NCI-H187 (cell line): ENCODE measurements around the gene CTSL.
"Not testable (repeated sequence)": the region's sequence is repeated elsewhere in the genome, so short reads cannot be mapped to it uniquely, and the experiment has no call there.

ENCODE experiments used
- DNase-seq, 2 experiments: peaks; one replicate each; lab custom pipeline; 2025; lab: John Stamatoyannopoulos, UW

The CTSL gene

DNA sequence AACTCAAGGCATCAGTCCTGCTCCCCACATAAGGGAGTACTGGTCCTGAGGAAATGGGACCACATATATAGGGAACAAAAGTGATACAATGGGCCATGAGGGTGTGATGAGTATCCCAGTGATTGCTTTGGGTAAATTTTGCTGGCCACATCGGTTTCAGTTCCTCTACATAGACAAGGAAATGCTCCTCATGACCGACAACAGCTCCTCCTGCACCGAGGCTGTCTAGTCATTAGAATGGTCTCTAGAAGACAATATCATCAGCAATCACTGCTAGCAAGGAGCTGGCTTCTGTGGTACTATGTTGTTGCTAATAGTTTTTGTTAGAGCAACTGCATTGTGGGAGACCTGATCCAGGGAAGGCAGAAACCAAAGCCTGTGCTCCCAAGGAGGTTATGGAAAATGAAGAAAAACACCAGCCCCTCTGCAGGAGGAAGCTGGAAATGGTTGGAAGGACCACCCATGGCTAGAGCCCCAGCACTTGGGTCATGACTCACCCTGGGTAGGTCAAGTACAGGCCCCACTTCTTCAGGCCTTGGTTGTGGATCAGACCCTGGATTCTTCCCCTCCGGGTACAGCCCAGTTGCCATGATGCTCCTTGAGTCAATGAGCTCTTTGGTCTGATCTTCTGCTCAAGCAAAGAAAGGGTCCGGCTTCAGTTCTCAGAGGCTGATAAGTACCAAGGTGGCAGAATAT, 3.4 kb upstream of the CTSL start:
- no peak for DNase-seq

DNA sequence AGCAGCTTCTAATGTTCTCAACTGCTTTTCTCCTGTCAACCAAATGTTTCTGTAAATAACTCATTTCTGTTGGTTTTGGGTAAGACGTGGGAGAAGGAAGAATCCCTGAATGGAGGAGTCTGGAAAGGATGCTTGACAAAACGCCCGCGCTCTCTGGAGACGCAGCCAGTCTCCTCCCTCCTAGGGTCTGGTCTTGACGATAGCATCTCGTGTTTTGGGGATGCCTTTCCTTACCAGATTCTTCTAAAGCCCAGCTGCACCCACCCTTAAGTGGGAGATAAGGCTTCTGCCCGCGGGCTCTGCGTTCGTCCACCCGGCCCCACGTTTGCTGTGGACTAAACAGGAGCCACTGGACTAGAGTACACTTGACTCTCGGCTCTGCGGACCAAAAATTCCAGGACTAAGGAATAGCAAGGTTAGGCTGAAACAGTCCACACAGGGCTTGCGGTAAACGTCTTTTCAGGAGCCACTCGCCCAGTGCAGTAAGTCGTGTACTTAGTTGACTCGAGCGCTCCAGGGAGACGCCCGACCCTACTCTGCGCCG, 491 bp upstream of the CTSL start:
- no peak for DNase-seq

DNA sequence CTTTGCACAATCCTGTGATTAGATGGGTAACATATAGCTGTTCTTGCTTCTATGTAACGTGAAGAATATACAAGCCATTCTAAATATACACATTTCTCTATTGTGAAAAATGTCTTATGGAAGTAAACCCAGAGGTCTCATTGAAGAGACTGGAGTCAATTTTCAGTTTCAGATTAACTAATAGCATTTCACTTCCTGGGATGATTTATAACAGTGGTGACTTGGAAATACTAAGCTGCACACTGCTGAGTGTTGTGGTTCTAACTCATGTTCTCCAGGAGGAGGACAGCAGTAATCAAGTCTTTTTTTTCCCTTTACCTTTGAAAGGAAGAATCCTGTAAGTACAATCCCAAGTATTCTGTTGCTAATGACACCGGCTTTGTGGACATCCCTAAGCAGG, 3.3 kb downstream of the CTSL start:
- no peak for DNase-seq

DNA sequence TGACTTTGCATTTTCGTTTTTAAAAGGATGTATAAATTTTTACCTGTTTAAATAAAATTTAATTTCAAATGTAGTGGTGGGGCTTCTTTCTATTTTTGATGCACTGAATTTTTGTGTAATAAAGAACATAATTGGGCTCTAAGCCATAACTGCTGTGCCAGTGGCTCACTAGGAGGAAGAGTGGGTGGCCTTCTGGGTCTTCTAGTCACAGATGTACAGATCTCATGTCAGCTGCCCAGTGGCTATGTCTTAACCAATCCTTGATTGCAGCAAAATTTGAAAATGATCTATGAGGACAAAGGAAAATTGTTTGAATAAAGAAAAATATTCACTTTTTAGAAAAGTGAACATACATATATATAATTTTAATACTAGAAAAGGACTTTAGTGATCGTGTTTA, 5.4 kb downstream of the CTSL start:
- no peak for DNase-seq

DNA sequence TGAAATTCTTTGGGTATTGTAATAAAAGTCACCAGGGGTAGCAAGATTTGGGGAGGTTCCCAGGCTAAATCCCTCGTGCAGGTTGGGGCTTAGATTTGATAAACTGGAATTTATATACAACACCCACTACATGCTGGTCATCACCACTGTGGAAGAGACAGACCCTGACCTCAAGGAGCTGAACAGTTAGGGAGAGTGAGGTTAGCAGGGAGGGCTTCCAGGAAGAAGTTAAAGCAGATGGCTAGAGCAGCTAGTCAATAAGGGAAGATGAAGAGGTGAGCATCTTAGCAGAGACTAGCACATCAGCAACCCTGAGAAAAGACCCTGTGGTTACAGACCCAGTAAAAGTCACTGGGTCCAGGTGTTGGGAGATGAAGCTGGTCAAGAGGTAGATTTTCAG, 6.4 kb downstream of the CTSL start:
- no peak for DNase-seq

DNA sequence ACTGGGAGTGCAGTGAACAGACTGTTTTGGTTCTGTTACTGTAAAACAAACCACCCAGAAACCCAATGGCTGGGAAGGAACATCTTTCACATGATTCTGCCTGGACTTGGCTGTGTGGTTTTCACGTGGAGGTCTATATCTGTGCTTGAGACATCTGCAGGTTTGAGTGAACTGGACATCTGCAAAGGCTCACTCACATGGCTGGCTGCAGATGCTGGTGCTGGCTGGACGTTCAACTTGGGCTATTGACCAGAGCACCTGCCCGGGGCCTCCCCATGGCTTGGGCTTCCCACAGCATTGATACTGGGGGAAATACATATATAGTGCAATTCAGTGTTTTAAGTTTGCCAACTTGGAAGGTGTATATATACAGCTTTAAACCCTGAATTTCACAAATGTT, 6.8 kb downstream of the CTSL start:
- DNase-seq, result no peak

DNA sequence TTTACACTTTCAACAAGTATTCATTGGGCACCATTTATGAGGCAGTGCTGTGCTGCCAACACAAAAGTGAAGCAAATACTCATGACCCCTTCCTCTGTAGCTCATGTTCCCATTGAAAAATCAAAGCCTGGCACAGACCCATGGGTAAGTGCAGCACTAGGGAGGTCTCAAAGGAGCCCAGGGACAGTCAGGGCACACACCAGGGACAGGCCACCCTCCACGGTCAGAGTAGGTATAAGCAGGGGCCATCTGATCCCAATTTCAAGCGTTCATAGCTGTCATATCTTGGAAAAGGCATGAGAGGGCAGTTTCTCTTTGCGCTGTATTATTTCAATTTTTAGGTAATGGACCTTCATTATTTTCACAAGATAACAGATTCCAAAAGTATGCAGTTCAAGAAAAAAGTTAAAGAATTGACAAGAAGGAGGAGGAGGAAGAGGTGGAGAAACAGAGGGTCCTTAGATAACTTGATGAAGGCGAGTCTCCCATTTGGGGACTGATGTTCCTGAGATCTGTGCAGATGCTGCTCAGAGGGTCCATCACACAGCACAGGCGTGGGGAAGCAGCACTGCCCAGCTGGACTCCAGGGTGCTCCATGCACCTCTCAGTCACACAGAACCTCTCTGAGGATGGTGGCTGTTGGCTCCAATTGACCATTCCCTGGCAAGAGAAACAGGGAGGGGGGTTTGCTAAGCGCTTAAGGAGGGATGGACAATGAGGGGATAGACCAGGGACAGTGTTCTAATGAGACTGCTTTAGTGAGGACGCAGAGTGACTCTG, 7.5 kb downstream of the CTSL start:
- DNase-seq, result no peak

DNA sequence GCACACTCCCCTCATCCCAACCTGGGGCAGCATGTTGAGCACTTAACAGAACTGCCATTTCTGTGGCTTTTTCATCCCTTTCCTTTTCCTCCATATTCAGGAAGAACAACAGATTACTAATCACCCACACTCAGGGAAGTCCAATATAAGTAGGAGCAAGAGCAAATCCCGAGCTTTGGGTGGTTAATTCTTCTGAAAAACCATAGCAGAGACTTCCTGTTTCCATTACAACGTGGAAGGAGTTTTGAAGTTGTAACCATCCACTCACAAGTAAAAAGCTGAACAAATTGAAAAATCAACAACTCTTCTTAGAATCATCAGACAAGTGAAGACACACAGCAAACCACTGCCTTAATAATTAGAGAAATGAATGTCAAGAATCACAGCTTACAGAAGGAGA, 8.2 kb downstream of the CTSL start:
- DNase-seq, result no peak

DNA sequence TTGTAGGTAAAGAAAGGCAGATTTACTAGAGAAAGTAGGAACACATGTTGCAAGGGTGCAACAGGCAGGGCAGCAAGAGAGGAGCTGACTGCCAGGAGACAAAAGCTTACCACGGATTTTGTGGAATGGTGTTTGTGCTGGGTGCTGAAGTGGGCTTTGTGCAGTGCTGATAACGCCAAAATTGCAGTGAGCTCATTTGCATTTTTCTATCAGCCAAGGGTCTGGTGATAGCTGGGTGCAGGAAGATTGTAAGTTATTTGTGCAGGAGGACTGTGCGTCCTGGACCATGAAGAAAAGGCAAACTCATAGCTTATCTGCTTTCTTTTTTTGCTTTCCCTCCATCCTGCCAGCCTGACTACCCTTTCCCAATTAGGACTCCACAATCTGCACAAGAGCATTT, 13.6 kb downstream of the CTSL start:
- no peak for DNase-seq

DNA sequence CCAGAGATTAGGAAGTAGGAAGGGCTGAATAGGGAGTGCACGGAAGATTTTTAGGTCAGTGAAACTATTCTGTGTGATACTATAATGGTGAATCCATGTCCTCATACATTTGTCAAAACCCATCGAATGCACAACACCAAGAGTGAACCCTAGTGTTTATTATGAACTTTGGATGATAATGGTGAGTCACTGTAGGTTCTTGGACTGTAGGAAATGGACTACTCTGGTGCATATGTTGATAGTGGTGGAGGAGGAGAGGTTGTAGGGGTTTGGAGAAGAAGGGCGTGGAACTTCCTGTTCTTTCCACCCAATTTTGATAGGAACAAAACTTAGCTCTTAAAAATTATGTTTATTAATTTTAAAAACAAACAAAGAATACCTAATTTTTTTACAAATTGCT, 14.3 kb downstream of the CTSL start:
- DNase-seq, result no peak

DNA sequence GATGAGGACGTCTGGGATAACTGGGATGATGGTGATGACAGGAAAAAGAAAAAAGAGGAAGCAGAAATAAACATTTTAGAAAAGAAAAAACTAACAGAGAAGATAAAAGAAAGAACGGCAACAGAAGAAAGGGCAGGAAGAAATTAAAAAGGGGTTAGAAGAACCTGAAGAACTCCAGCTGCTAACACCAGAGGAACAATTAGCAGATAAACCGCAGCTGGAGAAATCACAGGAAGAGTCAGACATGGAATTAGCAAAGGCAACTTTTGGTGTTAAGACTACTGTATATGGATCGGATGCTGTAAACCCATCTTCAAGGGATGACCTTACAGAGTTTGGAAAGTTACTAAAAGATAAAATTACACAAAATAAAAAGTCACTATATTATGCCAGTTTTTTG, 15.4 kb downstream of the CTSL start:
- no peak for DNase-seq

DNA sequence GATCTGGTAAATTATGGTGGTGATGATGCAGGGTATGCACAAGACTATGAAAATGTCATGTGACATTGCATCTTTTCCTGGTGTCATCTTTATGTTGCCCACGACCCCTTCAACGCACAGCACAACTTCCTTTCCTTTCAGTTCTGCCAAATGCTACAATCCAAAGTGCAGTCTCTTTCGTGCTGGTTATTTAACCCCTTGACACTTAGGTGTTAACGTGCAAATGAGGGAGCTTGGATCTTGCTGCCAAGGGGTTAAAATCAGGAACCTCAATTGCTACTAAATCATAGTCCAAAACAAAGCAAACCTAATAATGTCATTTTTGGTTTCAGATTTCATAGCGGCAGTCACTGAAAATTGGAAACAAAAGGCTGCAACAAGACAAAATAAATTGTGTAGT, 16.0 kb downstream of the CTSL start:
- DNase-seq, result no peak

DNA sequence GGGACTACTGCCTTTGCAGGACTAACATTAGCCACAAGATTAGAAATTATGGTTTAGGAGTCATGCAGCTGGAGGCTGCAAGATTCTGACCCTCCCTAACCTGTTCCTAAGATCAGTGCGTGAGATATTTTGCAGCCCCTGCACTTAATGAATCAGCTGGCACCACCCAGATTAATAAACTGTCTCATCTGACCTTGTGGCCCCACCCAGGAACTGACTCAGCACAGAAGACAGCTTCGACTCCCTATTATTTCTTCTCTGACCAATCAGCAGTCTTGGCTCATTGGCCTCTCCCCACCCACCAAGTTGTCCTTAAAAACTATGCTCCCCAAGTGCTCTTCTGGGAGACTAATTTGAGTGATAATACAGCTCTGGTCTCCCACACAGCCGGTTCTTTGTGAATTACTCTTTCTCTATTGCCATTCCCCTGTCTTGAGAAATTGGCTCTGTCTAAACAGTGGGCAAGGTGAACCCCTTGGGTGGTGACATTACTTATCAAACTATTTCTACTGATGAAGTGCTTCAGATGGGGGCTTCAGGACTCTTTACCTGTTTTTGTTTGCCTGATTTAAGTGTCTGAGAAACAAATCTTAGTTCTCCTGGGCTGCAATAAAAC, 17.0 kb downstream of the CTSL start:
- no peak for DNase-seq

DNA sequence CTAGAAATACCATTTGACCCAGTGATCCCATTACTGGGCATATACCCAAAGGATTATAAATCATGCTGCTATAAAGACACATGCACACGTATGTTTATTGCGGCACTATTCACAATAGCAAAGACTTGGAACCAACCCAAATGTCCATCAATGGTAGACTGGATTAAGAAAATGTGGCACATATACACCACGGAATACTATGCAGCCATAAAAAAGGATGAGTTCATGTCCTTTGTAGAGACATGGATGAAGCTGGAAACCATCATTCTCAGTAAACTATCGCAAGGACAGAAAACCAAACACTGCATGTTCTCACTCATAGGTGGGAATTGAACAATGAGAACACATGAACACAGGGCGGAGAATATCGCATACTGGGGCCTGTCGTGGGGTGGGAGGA, 18.3 kb downstream of the CTSL start:
- DNase-seq, result not testable (repeated sequence)

DNA sequence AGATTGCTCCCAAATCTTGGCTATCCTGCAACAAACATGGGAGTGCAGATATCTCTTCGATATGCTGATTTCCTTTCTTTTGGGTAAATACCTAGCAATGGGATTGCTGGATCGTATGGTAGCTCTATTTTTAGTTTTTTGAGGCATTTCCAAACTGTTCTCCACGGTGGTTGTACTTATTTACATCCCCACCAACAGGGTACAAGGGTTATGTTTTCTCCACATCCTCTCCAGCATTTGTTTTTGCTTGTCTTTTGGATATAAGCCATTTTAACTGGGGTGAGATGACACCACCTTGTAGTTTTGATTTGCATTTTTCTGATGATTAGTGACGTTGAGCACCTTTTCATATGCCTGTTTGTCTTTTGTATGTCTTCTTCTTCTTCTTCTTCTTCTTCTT, 20.3 kb downstream of the CTSL start:
- DNase-seq, result no peak

DNA sequence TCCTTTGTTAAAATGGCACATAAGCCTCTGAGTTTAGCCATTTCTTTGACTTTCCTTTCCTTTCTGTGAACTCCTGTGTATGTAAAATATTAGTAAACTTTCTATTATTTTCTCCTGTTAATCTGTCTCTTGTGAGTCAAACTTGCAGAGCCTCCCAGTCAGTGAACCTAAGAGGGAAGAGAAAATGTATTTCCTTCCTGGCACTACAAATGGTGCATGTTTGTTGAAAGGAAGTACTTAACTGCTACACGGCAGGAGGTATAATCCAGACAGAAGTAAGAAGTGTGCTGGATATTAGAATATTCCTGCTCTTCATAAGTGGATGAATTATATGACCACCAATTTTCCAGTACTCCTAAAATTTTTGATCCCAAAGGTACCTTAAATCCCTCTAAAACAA, 23.0 kb downstream of the CTSL start:
- no peak for DNase-seq

DNA sequence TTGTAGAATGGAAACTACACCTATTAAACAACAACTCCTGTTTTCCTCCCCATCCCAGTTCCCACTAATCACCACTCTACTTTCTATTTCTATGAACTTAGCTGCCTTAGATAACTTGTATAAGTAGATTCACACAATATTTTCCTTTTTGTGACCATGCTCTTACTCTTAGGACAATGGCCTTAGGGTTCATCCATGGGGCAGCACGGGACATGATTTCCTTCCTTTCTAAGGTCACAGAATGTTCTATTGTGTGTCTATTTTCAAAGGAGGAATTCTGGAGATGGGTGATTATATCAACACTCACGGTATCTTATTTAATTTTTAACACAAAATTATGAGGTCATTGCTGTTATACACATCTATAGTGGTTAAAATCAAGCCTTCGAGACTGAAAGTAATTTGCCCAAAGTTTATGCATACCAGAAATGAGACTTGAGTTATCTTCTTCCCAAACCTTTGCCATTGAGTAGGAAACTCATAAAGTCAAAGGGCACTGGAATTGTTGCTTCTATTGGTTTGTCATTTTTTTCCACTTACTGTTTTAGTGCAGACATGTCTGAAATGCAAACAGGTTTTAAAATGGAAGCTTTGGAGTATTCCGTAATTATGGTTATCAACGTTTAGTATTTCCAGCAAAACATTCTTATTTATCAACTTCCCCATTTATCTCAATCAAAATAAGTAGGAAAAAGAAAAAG, 23.6 kb downstream of the CTSL start:
- DNase-seq, result no peak

DNA sequence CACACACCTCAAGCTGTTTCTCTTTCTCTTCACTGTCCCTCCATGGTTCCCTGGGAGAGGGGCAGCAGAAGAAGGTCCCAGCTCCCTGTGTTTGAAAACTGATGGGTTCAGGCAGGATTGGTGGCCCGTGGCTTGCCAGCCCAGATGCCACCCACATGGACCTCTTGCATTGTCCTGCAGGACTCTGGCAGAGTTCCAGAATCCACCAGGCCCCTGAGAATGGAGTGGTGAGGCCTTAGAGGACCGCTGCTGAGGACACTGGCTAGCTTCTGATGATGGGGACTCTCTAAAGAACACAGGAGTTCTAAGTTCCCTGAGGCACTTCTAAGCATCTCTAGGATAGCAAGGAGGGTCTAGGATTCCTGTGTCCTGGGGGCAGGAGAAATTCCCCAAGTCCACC, 24.8 kb downstream of the CTSL start:
- DNase-seq, result no peak

DNA sequence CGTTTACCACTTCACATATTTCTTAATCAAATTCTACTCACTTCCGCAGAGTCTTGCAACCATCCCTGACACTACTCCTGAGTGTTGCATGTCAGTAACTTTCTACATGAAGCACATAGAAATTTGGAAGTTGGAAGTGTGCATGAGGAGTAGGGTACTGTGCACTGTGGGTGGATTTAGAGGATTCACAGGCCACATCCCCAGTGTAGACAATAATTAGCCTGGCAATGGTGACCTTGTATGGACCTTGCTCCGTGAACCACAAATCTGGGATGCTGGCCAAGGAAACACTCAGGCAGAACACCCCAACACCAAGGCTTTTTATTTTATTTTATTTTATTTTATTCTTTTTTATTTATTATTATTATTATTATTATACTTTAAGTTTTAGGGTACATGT, 25.5 kb downstream of the CTSL start:
- no peak for DNase-seq

DNA sequence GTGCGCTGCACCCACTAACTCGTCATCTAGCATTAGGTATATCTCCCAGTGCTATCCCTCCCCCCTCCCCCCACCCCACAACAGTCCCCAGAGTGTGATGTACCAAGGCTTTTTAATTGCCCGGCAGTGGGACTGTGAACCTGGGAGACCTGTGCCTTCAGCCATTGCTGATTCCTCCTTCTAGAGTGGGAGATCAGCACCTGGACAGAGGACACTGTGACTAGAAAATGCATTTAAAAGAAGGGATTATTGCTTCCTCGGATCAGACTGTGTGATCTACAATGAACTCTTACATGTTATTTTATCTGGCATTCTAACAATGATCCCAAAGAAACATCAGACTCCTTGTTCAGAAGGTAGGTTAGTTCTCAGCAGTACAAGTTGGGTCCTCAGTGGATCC, 25.9 kb downstream of the CTSL start:
- DNase-seq, result no peak

DNA sequence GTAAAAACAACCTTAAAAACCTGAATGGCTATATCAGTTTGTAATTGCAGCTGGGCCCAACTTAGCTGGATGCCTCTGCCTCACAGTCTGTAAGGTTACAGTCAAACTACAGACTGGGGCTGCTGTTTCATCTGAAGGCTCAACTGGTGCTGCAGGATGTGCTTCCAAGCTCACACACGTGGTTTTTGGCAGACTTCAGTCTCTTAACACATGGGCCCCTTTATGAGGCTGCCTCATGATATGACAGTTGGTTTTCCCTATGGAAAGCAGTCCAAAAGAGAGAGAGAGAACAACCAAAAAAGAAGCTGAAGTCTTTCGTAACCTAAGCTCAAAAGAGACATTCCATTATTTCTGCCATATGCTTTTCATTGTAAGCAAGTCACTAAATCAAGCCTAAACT, 27.4 kb downstream of the CTSL start:
- DNase-seq, result no peak

DNA sequence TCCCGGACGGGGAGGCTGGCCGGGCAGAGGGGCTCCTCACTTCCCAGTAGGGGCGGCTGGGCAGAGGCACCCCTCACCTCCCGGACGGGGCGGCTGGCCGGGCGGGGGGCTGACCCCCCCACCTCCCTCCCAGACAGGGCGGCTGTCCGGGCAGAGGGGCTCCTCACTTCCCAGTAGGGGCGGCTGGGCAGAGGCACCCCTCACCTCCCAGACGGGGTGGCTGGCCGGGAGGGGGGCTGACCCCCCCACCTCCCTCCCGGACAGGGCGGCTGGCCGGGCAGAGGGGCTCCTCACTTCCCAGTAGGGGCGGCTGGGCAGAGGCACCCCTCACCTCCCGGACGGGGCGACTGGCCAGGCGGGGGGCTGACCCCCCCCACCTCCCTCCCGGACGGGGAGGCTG, 32.4 kb downstream of the CTSL start:
- DNase-seq, result not testable (repeated sequence)

DNA sequence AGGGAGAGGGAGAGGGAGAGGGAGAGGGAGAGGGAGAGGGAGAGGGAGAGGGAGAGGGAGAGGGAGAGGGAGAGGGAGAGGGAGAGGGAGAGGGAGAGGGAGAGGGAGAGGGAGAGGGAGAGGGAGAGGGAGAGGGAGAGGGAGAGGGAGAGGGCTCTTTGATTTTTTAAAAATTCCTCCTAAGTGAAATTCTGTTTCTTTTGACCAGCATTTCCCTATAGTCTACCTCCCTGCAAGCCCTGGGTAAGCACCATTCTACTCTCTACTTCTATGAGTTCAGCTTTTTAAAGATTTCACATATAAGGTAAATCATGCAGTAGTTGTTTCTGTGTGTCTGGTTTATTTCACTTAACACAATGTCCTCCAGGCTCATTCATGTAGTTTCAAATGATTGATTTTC, 34.1 kb downstream of the CTSL start:
- not testable (repeated sequence) for DNase-seq
